ENCODE data around the gene PEMT. TPM values are rescaled to one million over a fixed set of nuclear protein-coding genes. Genes with fewer than 3 reads are reported as not detected.
A peak's percentile ranks its signal among the peaks of the same experiment; 100 is the strongest.

The PEMT gene
- total and polyA plus RNA-seq, 2 donors from 2014 or later, result 36.8 to 52.1 TPM

- TF ChIP-seq CTCF (IDR thresholded peaks at IDR 0.05; ENCODE audit: borderline replicate concordance, extremely low read depth, insufficient read depth), result no peak
- Histone ChIP-seq H3K27me3 (ENCODE audit: control insufficient read depth, insufficient read depth, low read length) (no peaks in the 10 kb centered on the region), H3K36me3 (ENCODE audit: control insufficient read depth in 2 of 3, insufficient read depth in 3 of 3, low read length in 3 of 3) (peaks cover 0 to 7% (median 0%) of the 10 kb centered on the region in 3 donors), H3K27ac (ENCODE audit: low read depth in 2 of 2, low read length in 2 of 2) (no peak overlapping the region), H3K4me1 (ENCODE audit: control insufficient read depth in 2 of 3, insufficient read depth in 2 of 3, low read depth in 1 of 3, low read length in 3 of 3) (peaks cover 0 to 16% (median 7%) of the 10 kb centered on the region in 3 donors), H3K4me3 (ENCODE audit: low read length in 3 of 3) (no peak overlapping the region), H3K9ac (ENCODE audit: low read length in 3 of 3) (no peak overlapping the region), H3K9me3 (ENCODE audit: control insufficient read depth in 2 of 3, insufficient read depth in 1 of 3, low read length in 3 of 3) (no peaks in the 10 kb centered on the region)
- no peak for FAIRE-seq
- intact Hi-C loops (cut with DNase I), result no loop called here
- DNase-seq, result no peak
Observed at GRCh38 chr17:17480593-17481148, 110.8 kb downstream of the PEMT start.

GRCh38 chr17:17479209-17479608, 112.3 kb downstream of the PEMT start:
- H3K27ac ChIP-seq (ENCODE audit: low read depth in 2 of 2, low read length in 2 of 2), result no peak overlapping the region
- H3K27me3 ChIP-seq (ENCODE audit: control insufficient read depth, insufficient read depth, low read length), result no peaks in the 10 kb centered on the region
- peaks cover 0 to 16% (median 7%) of the 10 kb centered on the region in 3 donors for H3K4me1 ChIP-seq (ENCODE audit: control insufficient read depth in 2 of 3, insufficient read depth in 2 of 3, low read depth in 1 of 3, low read length in 3 of 3)
- H3K4me3 ChIP-seq (ENCODE audit: low read length in 3 of 3), result peak overlapping the region in 1 of 3 donors; percentile 36
- intact Hi-C loops (cut with DNase I), result no loop called here
- no peak overlapping the region for H3K9ac ChIP-seq (ENCODE audit: low read length in 3 of 3)
- no peak for DNase-seq
- no peak for TF ChIP-seq CTCF (IDR thresholded peaks at IDR 0.05; ENCODE audit: borderline replicate concordance, extremely low read depth, insufficient read depth)
- no peaks in the 10 kb centered on the region for H3K9me3 ChIP-seq (ENCODE audit: control insufficient read depth in 2 of 3, insufficient read depth in 1 of 3, low read length in 3 of 3)
- peaks cover 0 to 7% (median 0%) of the 10 kb centered on the region in 3 donors for H3K36me3 ChIP-seq (ENCODE audit: control insufficient read depth in 2 of 3, insufficient read depth in 3 of 3, low read length in 3 of 3)
- no peak for FAIRE-seq

DNA sequence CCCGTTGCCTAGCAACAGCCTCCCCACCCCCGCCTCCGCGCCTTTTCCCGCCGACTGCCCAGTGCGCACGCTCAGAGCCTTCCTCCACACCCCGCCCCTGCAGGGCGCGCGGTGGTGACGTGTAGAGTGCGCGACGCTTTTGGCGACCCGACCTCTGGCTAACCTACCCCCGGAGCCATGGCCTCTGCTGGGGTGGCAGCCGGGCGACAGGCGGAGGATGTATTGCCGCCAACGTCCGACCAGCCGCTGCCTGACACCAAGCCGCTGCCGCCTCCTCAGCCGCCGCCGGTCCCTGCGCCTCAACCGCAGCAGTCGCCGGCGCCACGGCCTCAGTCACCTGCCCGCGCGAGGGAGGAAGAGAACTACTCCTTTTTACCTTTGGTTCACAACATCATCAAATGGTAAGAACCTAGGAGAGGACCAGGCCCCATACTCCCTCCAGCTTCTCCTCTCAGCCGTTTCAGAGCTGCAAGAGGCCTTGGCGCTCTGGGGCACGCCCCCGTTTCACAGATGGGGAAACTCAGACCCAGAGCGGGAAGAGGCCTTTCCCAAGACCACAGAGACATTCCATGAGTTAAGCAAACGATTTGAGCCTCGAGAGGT, 114.5 kb downstream of the PEMT start, which contains the start of gene MED9:
MED9 (plus strand) TSS at position 136 of the 603 bp plus-strand sequence; CDS start at position 178, 42 bp downstream.
- peak within 1 kb of the TSS; percentile 49 to 94 for H3K27ac ChIP-seq (ENCODE audit: low read depth in 2 of 2, low read length in 2 of 2)
- peaks cover 0 to 15% (median 7%) of the 10 kb centered on the region in 3 donors for H3K4me1 ChIP-seq (ENCODE audit: control insufficient read depth in 2 of 3, insufficient read depth in 2 of 3, low read depth in 1 of 3, low read length in 3 of 3)
- H3K36me3 ChIP-seq (ENCODE audit: control insufficient read depth in 2 of 3, insufficient read depth in 3 of 3, low read length in 3 of 3), result peaks cover 0 to 5% (median 0%) of the 10 kb centered on the region in 3 donors
- peak within 1 kb of the TSS; percentile 85 to 97 (median 86) for H3K9ac ChIP-seq (ENCODE audit: low read length in 3 of 3)
- intact Hi-C loops (cut with DNase I), result no loop called here
- no peaks in the 10 kb centered on the region for H3K9me3 ChIP-seq (ENCODE audit: control insufficient read depth in 2 of 3, insufficient read depth in 1 of 3, low read length in 3 of 3)
- FAIRE-seq (no peak), DNase-seq (peak; percentile 94 to 97 (median 96))
- TF ChIP-seq CTCF (IDR thresholded peaks at IDR 0.05; ENCODE audit: borderline replicate concordance, extremely low read depth, insufficient read depth), result no peak
- peak within 1 kb of the TSS; percentile 83 to 87 (median 86) for H3K4me3 ChIP-seq (ENCODE audit: low read length in 3 of 3)
- no peaks in the 10 kb centered on the region for H3K27me3 ChIP-seq (ENCODE audit: control insufficient read depth, insufficient read depth, low read length)

Measured in kidney (tissue), 14 donors.